Kidney epithelial cell (primary cell): ENCODE measurements around the gene CRYZL1. TPM values are rescaled to one million over a fixed set of nuclear protein-coding genes. Genes with fewer than 3 reads are reported as not detected.

Source experiments
- DNase-seq: peaks from one replicate; pipeline ENCODE4 v3.0.0-alpha.2; 2010; ENCODE audit warnings: low read depth
- H3K27me3 ChIP-seq: 2 replicates; pipeline ENCODE4 v1.6.0; 2011; ENCODE audit warnings: low read length; ENCODE audit not compliant: control insufficient read depth, insufficient read depth
- H3K36me3 ChIP-seq: 2 replicates; pipeline ENCODE4 v1.5.1; 2011; ENCODE audit warnings: low read length; ENCODE audit not compliant: control insufficient read depth, insufficient read depth
- H3K4me3 ChIP-seq: 2 replicates; pipeline ENCODE4 v1.5.1; 2011; ENCODE audit warnings: low read depth, mild to moderate bottlenecking, control low read depth, low read length
- CTCF ChIP-seq: IDR thresholded peaks from 2 replicates; pipeline ENCODE4 v1.5.1; 2011; ENCODE audit warnings: mild to moderate bottlenecking, moderate library complexity, low read length, control low read depth, inconsistent platforms; ENCODE audit not compliant: insufficient read depth, poor library complexity, severe bottlenecking
- total RNA-seq: library from RNA; depleted of rRNA; stranded (reverse); fragments of >200 nt; gene quantifications from 2 replicates; pipeline ENCODE4 v1.2.3, GENCODE V29; 2015

Gene CRYZL1
- total RNA-seq, 1 donor from 2014 or later: 12.6 TPM

- TF ChIP-seq CTCF: no peak
- H3K27me3 ChIP-seq: no peaks in the 10 kb centered on the region
- no peaks in the 10 kb centered on the region for H3K36me3 ChIP-seq
- H3K4me3 ChIP-seq: peak overlapping the region; percentile 67
- DNase-seq: no peak
Observed at GRCh38 chr21:33544451-33545195, 96.9 kb downstream of the CRYZL1 start.

GRCh38 chr21:33543505-33544129, 97.9 kb downstream of the CRYZL1 start:
- no peak for DNase-seq
- no peak for TF ChIP-seq CTCF
- Histone ChIP-seq H3K27me3 (no peaks in the 10 kb centered on the region), H3K4me3 (peak overlapping the region; percentile 67), H3K36me3 (no peaks in the 10 kb centered on the region)

- Histone ChIP-seq H3K36me3 (no peaks in the 10 kb centered on the region), H3K27me3 (no peaks in the 10 kb centered on the region), H3K4me3 (peak within 1 kb of the TSS; percentile 95)
- TF ChIP-seq CTCF: no peak
- peak; percentile 95 for DNase-seq
Observed at GRCh38 chr21:33542640-33543504, 98.7 kb downstream of the CRYZL1 start, which contains the start of gene SON. SON (plus strand) TSS chr21:33543038; CDS start chr21:33543093, 55 bp downstream.

GRCh38 chr21:33541756-33542639, 99.5 kb downstream of the CRYZL1 start, which contains the start of gene GART:
GART (minus strand) TSS chr21:33542117; CDS start chr21:33539315, 2,802 bp downstream.
- TF ChIP-seq CTCF: no peak
- Histone ChIP-seq H3K4me3 (peak within 1 kb of the TSS; percentile 95), H3K27me3 (no peaks in the 10 kb centered on the region), H3K36me3 (peaks cover 1% of the 10 kb centered on the region)
- no peak for DNase-seq

GRCh38 chr21:33541105-33541711, 100.3 kb downstream of the CRYZL1 start:
- Histone ChIP-seq H3K27me3 (no peaks in the 10 kb centered on the region), H3K4me3 (peak overlapping the region; percentile 95), H3K36me3 (peaks cover 1% of the 10 kb centered on the region)
- no peak for DNase-seq
- TF ChIP-seq CTCF: no peak
